ENCODE results near the gene C9orf153. TPM values are rescaled to one million over a fixed set of nuclear protein-coding genes. Genes with fewer than 3 reads are reported as not detected.

Gene C9orf153
- total RNA-seq, 3 donors from 2014 or later = 0.35 TPM; not detected in 2

DNA sequence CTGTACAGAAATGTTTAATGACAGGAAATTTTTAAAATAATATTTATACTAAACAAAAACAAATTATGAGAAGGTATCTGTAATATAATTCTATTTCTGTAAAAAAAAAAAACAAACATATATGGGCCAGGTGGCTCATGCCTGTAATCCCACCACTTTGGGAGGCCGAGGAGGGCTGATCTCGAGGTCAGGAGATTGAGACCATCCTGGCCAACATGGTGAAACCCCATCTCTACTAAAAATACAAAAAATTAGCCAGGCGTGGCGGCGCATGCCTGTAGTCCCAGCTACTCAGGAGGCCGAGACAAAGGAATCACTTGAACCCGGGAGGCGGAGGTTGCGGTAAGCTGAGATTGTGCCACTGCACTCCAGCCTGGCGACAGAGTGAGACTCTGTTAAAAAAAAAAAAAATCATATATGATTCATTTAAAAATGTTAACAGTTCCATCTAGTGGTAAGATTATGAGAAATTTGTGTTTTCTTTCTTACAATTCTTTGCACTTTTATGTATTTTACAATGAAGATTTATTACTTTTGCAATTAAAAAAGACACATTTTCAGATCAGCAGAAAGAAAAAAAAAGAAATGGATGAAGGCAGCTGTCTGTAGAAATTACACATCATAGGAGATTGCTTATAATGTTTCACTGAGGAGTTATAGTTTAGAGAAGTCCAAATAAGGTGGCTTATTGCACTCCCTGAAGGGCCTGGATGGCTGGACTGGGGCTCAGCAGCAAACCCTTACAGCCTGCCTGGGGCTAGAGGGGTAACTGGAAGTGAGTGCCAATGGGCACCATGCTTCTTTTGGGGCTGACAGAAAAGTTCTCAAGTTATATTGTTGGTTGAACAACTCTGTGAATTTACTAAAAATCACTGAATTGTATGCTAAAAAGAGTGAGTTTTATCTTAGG is 20.3 kb downstream of the C9orf153 start:
- no peaks in the 10 kb centered on the region for H3K36me3 ChIP-seq (ENCODE audit: low read depth)
- DNase-seq (no peak), ATAC-seq (no peak)
- intact Hi-C loops (cut with DNase I, micrococcal nuclease) = no loop called here
- no peaks in the 10 kb centered on the region for H3K4me1 ChIP-seq (ENCODE audit: low read depth)
- no peaks in the 10 kb centered on the region for H3K9me3 ChIP-seq
- no peak overlapping the region for H3K4me3 ChIP-seq
- TF ChIP-seq, protein P1, sequence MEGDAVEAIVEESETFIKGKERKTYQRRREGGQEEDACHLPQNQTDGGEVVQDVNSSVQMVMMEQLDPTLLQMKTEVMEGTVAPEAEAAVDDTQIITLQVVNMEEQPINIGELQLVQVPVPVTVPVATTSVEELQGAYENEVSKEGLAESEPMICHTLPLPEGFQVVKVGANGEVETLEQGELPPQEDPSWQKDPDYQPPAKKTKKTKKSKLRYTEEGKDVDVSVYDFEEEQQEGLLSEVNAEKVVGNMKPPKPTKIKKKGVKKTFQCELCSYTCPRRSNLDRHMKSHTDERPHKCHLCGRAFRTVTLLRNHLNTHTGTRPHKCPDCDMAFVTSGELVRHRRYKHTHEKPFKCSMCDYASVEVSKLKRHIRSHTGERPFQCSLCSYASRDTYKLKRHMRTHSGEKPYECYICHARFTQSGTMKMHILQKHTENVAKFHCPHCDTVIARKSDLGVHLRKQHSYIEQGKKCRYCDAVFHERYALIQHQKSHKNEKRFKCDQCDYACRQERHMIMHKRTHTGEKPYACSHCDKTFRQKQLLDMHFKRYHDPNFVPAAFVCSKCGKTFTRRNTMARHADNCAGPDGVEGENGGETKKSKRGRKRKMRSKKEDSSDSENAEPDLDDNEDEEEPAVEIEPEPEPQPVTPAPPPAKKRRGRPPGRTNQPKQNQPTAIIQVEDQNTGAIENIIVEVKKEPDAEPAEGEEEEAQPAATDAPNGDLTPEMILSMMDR (IDR thresholded peaks at IDR 0.05) = no peak

DNA sequence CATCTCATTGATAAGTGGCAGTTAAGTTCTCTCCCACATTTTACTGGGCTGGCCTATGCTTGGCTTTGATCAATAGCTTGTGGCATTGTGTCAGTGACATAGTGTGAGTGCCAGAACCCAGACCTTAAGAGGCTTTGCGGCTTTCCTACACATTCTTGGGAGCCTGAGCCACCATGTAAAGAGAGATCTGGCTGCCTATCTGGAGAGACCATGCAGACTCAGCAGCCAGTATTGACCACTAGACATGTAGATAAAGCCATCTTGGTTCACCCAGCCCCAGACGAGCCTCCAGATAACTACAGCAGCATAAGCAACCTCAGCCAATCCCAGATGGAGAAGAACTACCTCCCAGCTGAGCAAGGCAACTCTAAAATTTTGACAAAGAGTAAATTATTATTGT is 28.6 kb downstream of the C9orf153 start:
- H3K9me3 ChIP-seq = no peaks in the 10 kb centered on the region
- ATAC-seq = no peak
- no peaks in the 10 kb centered on the region for H3K4me1 ChIP-seq (ENCODE audit: low read depth)
- intact Hi-C loops (cut with DNase I, micrococcal nuclease) = no loop called here
- no peaks in the 10 kb centered on the region for H3K36me3 ChIP-seq (ENCODE audit: low read depth)
- DNase-seq = no peak
- TF ChIP-seq, protein P1 (IDR thresholded peaks at IDR 0.05) = no peak
- no peak overlapping the region for H3K4me3 ChIP-seq

DNA sequence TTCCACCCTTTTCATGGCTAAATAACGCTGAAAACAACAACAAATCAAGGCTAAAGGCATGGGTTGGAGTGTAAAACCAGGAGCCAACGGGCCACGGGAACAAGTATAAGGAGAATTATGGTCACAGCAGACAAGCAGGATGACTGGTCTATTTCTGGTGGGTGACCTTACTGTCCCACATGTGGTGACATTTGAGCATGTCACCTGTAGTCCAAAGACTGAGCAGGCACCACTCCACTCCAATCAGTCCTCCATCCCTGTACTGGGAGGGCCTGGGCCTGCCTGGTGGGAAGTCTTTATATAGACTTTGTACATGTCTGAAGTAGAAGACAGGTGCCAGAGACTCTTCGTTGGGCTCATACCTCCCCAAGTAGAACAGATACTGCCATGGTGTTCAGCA is 36.8 kb downstream of the C9orf153 start:
- TF ChIP-seq, protein P1 (IDR thresholded peaks at IDR 0.05) = no peak
- no peaks in the 10 kb centered on the region for H3K36me3 ChIP-seq (ENCODE audit: low read depth)
- no peaks in the 10 kb centered on the region for H3K4me1 ChIP-seq (ENCODE audit: low read depth)
- ATAC-seq (no peak), DNase-seq (no peak)
- intact Hi-C loops (cut with DNase I, micrococcal nuclease) = no loop called here
- H3K4me3 ChIP-seq = no peak overlapping the region
- H3K9me3 ChIP-seq = no peaks in the 10 kb centered on the region

DNA sequence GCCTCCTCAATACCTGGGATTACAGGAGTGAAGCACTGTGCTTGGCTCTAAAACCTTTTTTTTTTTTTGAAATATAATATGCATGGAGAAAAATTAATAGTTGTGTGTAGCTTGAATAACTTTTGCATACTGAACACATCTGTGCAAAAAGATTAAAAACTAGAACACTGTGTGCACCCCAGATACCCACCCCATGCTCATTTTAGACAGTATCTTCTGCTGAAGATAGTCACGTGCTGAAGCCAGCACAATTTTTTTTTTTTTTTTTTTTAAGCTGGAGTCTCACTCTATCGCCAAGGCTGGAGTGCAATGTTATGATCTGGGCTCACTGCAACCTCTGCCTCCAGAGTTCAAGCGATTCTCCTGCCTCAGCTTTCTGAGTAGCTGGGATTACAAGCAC is 39.9 kb downstream of the C9orf153 start:
- Histone ChIP-seq H3K36me3 (ENCODE audit: low read depth) (no peaks in the 10 kb centered on the region), H3K9me3 (no peaks in the 10 kb centered on the region), H3K4me3 (no peak overlapping the region), H3K4me1 (ENCODE audit: low read depth) (no peaks in the 10 kb centered on the region)
- no peak for DNase-seq
- intact Hi-C loops (cut with DNase I, micrococcal nuclease) = no loop called here
- TF ChIP-seq, protein P1 (IDR thresholded peaks at IDR 0.05) = no peak
- no peak for ATAC-seq

DNA sequence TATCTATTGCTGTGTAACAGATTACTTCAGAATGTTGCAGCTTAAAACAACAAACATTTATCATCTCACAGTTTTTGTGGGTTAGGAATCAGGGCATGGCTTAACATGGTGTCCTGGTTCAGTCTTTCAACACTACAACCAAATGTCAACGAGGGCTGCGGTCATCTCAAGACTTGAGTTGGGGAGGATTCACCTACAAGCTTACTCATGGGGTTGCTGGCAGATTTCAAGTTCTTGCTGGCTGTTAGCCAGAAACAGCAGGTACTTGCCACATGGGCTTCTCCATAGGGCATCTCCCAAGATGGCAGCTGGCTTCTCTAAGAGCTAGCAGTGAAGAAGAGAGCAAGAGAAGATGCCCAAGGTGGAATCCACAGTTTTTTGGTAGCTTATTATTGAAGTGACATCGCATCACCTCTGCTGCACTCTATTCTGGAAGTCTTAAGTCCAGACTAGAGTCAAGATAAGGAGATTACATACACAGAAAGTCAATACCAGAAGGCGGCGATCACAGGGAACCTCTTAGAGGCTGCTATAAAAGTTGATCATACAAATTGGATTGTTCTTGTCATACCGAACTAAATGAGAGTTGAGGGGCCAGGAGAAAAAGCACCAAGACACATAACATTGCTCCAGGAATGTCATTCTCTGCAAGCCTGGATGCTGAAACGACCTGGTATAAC is 42.2 kb downstream of the C9orf153 start:
- DNase-seq = no peak
- Histone ChIP-seq H3K36me3 (ENCODE audit: low read depth) (no peaks in the 10 kb centered on the region), H3K4me1 (ENCODE audit: low read depth) (no peaks in the 10 kb centered on the region), H3K4me3 (no peak overlapping the region), H3K9me3 (no peaks in the 10 kb centered on the region)
- intact Hi-C loops (cut with DNase I, micrococcal nuclease) = no loop called here
- ATAC-seq = no peak
- TF ChIP-seq, protein P1 (IDR thresholded peaks at IDR 0.05) = no peak
